HG03571 (cell line): ENCODE measurements around the gene HCFC2.
A peak's percentile ranks its signal among the peaks of the same experiment; 100 is the strongest.

Source experiments
- ATAC-seq: cut with Tn5 transposase; IDR thresholded peaks from one replicate; pipeline ENCODE4 v1.9.1; 2021; ENCODE audit not compliant: unreplicated experiment

Gene HCFC2

GRCh38 chr12:104056419-104056972, 7.8 kb upstream of the HCFC2 start:
- no peak for ATAC-seq

GRCh38 chr12:104057771-104058197, 6.5 kb upstream of the HCFC2 start:
- ATAC-seq: no peak

DNA sequence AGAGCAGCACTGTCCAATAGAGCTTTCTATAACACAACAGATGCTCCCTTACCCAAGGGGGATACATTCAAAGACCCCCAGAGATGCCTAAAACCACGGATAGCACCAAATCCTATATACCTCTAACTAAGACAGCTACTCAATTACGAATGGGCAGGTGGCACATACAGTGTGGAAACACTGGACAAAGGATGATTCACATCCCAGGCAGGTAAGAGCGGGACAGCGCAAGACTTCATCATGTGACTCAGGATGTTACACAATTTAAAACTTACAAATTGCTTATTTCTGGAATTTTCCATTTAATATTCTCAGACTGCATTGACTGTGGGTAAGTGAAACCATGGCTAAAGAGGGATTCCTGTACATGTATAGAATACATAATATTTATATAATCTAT, 5.5 kb upstream of the HCFC2 start:
- no peak for ATAC-seq

DNA sequence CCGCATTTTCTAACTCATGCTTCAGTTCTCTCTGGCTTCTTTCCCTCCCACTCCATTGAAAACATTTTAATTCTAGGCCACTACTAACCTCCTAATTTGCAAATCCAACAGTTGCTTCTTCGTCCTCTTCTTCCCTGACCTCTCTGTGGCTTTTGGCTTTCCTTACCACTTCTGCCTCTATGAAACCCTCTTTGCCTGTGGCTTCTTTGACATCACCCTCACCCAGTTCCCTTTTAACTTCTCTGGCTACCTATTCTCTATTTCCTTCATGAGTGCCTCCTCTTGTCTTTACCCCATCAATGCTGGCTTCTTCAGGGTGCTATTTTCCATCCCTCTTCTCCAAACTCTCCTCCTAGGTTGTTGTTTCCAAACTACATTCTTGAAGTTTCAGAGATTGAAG, 4.4 kb upstream of the HCFC2 start:
- ATAC-seq: no peak

DNA sequence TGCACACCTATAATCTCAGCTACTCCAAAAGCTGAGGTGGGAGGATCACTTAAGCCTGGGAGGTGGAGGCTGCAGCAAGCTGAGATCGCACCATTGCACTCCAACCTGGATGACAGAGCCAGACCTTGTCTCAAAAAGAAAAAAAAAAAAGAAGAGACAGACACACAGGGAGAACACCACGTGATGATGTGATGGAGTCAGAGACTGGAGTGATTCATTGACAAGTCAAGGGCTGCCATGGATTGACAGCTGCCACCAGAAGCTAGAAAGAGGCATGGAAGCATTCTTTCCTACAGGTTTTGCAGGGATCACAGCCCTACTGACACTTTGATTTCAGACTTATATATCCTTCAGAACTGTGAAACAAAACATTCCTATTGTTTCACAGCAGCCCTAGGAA, 3.5 kb upstream of the HCFC2 start:
- ATAC-seq: no peak

- peak; percentile 32 for ATAC-seq
These were observed 660 bp upstream of the HCFC2 start for GRCh38 chr12:104063712-104064030.

DNA sequence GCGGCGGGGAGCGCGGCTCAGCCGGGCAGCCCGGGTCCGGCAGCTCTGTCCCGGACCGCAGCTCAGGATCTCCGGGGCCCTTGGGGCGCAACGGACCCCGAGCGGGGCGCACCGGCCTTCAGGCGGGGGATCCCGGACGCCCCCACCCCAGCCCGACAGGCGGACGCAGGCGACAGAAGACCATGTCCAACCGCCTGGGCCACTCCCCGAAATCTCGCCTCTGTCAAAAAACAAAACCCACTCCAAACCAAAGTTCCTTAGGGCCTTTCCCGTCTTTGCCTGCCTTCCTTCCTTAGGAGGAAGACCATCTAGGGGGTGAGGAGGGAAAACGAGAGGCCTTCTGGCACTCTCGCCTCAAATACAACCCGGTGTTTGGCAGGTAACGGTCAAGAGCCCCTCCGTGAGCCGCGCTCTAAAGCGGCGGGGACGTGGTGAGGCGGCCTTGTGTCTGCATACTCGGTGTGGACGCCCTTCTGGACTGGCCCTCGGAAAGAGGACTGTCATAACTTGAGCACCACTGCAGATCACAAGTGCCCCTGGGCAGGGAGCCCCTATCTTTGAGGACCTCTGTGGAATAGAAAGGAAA, 604 bp downstream of the HCFC2 start:
- no peak for ATAC-seq

DNA sequence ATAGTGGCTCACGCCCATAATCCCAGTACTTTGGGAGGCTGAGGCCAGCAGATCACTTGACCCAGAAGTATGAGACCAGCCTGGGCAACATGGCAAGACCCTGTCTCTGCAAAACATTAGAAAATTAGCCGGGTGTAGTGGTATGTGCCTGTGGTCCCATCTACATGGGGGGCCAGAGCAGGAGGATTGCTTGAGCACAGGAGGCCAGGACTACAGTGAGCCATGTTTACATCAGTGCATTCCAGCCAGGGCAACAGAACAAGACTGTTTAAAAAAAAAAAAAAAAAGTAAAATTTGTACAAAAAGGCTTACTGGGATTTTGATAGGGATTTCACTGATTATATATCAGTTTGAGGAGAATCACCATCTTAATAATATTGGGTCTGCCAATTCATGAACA, 7.8 kb downstream of the HCFC2 start:
- ATAC-seq: no peak

GRCh38 chr12:104073699-104074098, 9.4 kb downstream of the HCFC2 start:
- no peak for ATAC-seq

DNA sequence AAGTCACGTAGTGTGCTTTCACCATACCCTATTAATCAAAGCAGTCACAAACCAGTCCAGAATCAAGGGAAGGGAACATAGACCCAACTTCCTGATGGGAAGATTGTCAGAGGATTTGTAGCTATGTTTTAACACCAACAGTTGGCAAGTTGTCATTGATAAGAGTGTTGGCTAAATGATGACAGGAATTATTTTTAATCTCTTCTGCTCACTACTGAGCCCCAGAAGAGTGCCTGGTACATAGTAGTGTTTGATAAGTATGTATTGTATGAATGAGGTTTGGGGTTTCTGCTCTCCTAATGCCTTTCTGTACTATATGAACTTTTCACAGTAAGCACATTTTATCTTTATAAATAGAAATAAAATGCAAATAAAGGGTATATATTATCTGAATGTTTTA, 14.7 kb downstream of the HCFC2 start:
- ATAC-seq: no peak

- no peak for ATAC-seq
These were observed 16.4 kb downstream of the HCFC2 start for GRCh38 chr12:104080764-104081163.

DNA sequence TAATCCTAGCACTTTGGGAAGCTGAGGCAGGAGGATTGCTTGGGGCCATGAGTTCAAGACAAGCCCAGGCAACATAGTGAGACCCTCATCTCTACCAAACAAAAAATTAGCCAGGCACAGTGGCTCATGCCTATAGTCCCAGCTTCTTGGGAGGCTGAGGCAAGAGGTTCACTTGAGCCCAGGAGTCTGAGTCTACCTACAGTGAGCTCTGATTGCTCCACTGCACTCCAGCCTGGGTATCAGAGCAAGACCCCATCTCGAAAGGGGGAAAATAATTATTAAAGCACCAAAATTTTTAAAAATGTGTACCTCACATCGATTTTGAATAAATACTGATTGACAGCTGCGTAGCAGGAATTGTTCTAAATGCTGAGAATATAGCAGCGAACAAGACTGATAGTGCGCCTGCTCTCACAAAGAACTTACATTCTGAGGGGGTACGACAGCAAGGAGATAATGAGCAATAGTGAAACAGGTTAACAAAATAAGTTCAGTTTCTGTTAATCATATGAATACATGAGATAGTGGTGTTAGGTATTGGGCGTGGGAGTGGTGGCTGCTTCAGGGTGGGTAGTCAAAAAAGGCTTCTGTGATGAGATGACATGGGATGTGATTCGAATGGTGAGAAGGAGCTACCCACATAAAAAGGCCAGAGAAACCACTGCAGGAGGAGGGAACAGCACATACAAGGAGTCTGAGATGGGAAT, 19.6 kb downstream of the HCFC2 start:
- no peak for ATAC-seq

GRCh38 chr12:104090685-104091084, 26.4 kb downstream of the HCFC2 start:
- ATAC-seq: no peak

DNA sequence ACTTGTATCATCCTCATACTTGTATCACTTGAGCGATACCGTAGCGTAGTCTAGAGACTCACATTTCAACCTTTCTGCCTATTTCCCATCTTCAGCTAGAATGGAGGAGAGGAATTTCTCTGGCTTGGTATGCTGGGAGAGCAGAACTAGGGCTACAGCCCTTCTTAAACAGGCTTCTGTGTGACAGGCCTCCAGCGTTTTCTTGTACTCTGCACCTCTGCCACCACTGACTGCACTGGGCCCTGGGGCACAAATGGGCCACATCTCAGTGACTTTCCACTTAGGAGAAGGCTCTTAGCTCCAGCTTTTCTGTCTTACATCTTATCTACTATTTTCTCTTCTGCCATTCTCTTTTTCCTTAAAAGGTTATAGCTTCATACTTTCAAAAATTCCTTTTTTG, 26.8 kb downstream of the HCFC2 start:
- no peak for ATAC-seq

DNA sequence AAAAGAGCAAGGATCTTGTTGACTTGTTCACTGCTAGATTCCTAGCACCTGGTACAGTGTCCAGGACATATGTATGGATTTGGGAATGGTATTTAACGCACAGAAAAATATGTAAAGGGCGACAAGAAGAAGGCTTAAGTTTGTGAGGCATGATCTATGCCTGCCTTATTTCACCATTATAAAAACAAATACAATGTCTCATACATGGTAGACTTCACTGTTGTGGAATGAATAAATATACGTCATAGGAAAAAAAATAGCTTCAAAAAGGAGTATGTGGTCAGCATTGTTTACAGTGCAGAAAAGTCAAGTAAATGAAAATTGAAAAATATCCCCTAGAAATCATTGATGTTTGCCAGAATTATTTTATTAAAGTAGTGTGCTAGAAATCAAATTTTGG, 30.0 kb downstream of the HCFC2 start:
- ATAC-seq: no peak

GRCh38 chr12:104095289-104095688, 31.0 kb downstream of the HCFC2 start:
- no peak for ATAC-seq

DNA sequence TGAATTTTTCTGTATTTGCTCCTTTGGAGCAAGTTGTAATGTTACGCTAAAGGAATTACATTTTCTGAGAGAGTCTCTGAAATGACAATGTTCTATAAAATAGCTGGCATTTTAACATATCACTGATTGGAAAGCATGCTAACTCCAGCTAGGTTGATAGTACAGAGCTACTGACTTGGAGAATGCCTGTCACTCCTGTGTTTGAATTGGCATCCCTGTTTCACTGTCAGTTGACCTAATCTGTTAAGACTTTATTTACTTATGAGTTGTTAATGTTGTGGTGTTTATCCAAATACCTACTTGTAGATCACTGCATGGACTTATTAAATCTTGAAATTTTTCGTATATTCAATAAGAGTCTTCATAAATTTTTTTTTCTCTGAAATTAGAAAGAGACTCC, 33.6 kb downstream of the HCFC2 start:
- ATAC-seq: no peak

DNA sequence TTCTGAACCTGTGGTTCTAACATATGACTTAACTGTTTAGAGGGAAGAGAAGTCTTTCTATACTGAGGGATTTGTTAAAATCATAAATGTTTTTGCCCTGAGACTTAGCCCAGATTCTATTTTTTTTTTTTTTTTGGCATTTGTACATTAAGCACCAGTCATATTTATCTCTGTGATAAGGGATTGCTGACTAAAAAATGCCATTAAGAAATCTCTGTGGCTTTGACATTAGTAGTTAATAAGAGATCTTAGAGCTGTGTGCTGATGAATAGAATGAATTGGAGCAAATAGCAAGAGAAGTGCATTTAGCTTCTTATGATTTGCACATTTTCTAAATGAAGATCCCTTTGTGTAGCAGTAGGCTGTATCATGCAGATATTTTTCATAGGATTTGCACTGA, 41.1 kb downstream of the HCFC2 start:
- ATAC-seq: no peak

DNA sequence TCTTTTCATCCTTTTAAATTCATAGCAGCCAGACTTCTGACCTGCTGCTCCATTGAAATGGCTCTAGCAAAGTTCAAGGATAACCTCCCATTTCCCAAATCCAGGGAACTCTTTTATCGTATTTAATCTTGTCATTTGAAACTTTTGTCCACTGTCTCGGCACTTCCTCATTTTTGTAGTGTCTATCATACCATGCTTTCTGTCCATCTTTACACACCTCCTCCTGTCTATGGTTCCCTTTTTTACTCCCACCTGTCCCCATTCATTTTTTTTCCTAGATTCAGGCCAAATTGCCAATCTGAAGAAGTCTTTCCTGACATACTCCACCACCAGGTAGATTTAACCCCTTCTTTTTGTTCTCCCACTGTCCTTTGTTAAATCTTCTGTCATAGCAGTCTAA, 42.6 kb downstream of the HCFC2 start:
- no peak for ATAC-seq

DNA sequence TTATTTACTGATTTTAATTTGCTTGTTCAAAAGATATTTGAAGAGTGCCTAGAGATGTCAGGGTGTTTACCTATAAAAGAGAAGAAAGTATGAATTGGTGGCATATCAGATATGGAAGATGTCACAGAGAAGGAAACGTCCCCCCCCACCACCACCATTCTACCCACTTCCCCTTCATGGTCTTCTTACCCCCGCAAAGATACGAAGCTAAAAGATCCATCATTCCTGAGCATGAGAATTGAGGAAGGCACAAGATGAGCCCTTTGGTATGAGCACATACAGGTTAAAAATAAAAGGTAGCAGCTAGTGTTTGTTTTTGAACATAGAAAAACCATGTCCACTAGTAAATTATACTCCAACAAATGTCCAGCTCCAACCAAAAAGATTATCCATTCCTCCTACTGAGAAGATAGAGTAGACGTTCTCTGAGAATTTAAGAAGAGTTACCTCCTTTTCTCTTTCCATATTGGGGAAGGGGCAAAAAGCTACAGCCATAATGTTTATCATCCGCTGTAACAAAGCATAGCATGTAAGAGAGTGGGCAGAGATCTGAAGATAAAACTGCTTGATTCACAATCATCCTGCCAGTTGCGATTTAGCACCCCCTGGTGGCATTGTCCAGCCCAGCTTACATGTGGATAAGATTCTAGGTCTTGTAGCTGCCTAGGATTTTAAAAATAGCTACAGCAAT, 44.6 kb downstream of the HCFC2 start:
- no peak for ATAC-seq

GRCh38 chr12:104109446-104110271, 45.3 kb downstream of the HCFC2 start:
- ATAC-seq: no peak
